ENCODE measurements around the gene MARCHF2.
"Not testable (repeated sequence)": the region's sequence is repeated elsewhere in the genome, so short reads cannot be mapped to it uniquely, and the experiment has no call there.

Gene MARCHF2
- 11.9 to 21.8 (median 14.6) reads per million in 4 donors for total RNA-seq

GRCh38 chr19:8412783-8413628 lies at the start of gene MARCHF2:
Gene MARCHF2 (plus strand): TSS chr19:8413305. CDS start chr19:8421841, 8,536 bp downstream.
- peak; percentile 90 to 97 (median 94) for DNase-seq

GRCh38 chr19:8363803-8364771 lies 49.0 kb upstream of the MARCHF2 start, which contains the start of gene ANGPTL4:
Gene ANGPTL4 (plus strand): TSS chr19:8364155. CDS start chr19:8364322, 167 bp downstream.
- peak in 2 of 5 donors; percentile 16 to 45 for DNase-seq

GRCh38 chr19:8366121-8366581 lies 47.0 kb upstream of the MARCHF2 start:
- DNase-seq, result no peak

- DNase-seq, result no peak
Observed at GRCh38 chr19:8366961-8367326, 46.2 kb upstream of the MARCHF2 start.

- DNase-seq, result no peak
Observed at GRCh38 chr19:8367327-8368001, 45.6 kb upstream of the MARCHF2 start.

- no peak for DNase-seq
Observed at GRCh38 chr19:8370176-8371010, 42.7 kb upstream of the MARCHF2 start.

- DNase-seq, result no peak
Observed at GRCh38 chr19:8371011-8371804, 41.9 kb upstream of the MARCHF2 start.

GRCh38 chr19:8373867-8374813 lies 39.0 kb upstream of the MARCHF2 start:
- no peak for DNase-seq

- not testable (repeated sequence) for DNase-seq
Observed at GRCh38 chr19:8375766-8376165, 37.3 kb upstream of the MARCHF2 start.

- DNase-seq, result not testable (repeated sequence)
Observed at GRCh38 chr19:8376373-8376974, 36.6 kb upstream of the MARCHF2 start.

GRCh38 chr19:8377598-8377997 lies 35.5 kb upstream of the MARCHF2 start:
- DNase-seq, result no peak

- not testable (repeated sequence) for DNase-seq
Observed at GRCh38 chr19:8379156-8379891, 33.8 kb upstream of the MARCHF2 start.

GRCh38 chr19:8384569-8384968 lies 28.5 kb upstream of the MARCHF2 start:
- not testable (repeated sequence) for DNase-seq

GRCh38 chr19:8385103-8385502 lies 28.0 kb upstream of the MARCHF2 start:
- DNase-seq, result not testable (repeated sequence)

GRCh38 chr19:8385566-8385965 lies 27.5 kb upstream of the MARCHF2 start:
- not testable (repeated sequence) for DNase-seq

GRCh38 chr19:8386419-8386818 lies 26.7 kb upstream of the MARCHF2 start:
- not testable (repeated sequence) for DNase-seq

- DNase-seq, result no peak
Observed at GRCh38 chr19:8386990-8387389, 26.1 kb upstream of the MARCHF2 start.
